Ascending aorta (tissue), 2 donors: ENCODE data around the gene NMNAT2. TPM values are rescaled to one million over a fixed set of nuclear protein-coding genes. Genes with fewer than 3 reads are reported as not detected.

Experiments used
- DNase-seq, 2 donors: peaks; one replicate each; pipeline ENCODE4 v3.0.0-alpha.2; 2019; ENCODE audit warnings: low spot score in 2 of 2
- H3K27ac ChIP-seq, 2 donors: fragments of 200-600 bp; sonication (generic); one replicate each; pipeline ENCODE4 v1.5.1; 2016 to 2017; ENCODE audit warnings: mild to moderate bottlenecking in 1 of 2
- H3K27me3 ChIP-seq: fragments of 200-600 bp; sonication (generic); one replicate; pipeline ENCODE4 v1.5.1; 2017
- H3K36me3 ChIP-seq, 2 donors: fragments of 200-600 bp; sonication (generic); one replicate each; pipeline ENCODE4 v1.5.1; 2016
- H3K4me1 ChIP-seq, 2 donors: fragments of 200-600 bp; sonication (generic); one replicate each; pipeline ENCODE4 v1.5.1; 2016 to 2017; ENCODE audit warnings: mild to moderate bottlenecking in 1 of 2
- H3K4me3 ChIP-seq, 2 donors: fragments of 200-600 bp; sonication (generic); one replicate each; pipeline ENCODE4 v1.5.1; 2016 to 2017; ENCODE audit warnings: mild to moderate bottlenecking in 1 of 2
- H3K9me3 ChIP-seq, 2 donors: fragments of 200-600 bp; sonication (generic); one replicate each; pipeline ENCODE4 v1.5.1; 2016
- CTCF ChIP-seq, 3 experiments: fragments of 200-600 bp in 2 of 3; fragments of 450-650 bp in 1 of 3; sonication (generic) in 2 of 3; IDR thresholded peaks; one replicate each; pipeline ENCODE4 v1.5.1; 2016 to 2019; ENCODE audit warnings: antibody characterized with exemption in 3 of 3, mild to moderate bottlenecking in 1 of 3, moderate library complexity in 1 of 3
- intact Hi-C: fragments of 100-400 bp; cut with DNase I; formaldehyde crosslinking; loops from one replicate; pipeline ENCODE4 v1.15.1; 2023
- total RNA-seq: library from RNA; depleted of rRNA; stranded (reverse); fragments of >200 nt; gene quantifications from one replicate; pipeline ENCODE4 v1.1.0, GENCODE V29; 2016

NMNAT2 gene
- total RNA-seq, 1 donor from 2014 or later = 0.53 TPM

DNA sequence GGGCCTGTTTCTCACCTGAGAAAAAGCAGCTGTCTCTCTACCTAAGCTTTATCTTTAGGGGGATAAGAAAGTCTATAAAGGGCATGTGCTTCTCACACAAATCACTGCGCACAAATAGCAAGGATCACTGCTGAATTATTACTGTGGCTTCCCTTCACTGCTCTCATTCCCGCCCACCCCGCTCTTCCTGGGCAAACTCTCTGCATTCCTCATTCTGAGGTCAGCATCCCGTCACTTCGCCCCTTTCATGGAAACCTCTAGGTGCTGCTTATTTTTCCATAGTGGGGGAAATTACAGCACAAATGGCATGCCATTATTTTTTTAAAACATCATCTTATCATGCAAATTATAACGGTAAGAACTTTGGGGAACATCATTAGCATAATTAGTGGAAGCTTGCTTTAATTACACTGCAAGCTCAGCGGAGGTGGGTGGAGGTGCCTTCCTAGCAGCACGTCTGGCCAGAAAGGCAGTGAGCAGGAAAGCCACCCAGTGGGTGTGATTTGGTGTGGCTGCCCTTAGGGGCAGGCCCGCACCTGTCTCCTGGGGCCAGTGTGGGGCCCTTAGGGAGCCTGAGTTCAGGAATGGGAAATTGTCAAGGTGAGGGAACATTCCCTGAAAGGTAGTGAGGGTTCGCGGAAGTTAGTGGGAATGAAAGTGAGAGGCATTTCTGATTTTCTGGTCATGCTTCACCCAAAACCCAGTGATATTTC, 126.2 kb downstream of the NMNAT2 start:
- peak overlapping the region; percentile 88 to 91 for H3K27ac ChIP-seq
- DNase-seq = peak in 1 of 2 donors; percentile 89

DNA sequence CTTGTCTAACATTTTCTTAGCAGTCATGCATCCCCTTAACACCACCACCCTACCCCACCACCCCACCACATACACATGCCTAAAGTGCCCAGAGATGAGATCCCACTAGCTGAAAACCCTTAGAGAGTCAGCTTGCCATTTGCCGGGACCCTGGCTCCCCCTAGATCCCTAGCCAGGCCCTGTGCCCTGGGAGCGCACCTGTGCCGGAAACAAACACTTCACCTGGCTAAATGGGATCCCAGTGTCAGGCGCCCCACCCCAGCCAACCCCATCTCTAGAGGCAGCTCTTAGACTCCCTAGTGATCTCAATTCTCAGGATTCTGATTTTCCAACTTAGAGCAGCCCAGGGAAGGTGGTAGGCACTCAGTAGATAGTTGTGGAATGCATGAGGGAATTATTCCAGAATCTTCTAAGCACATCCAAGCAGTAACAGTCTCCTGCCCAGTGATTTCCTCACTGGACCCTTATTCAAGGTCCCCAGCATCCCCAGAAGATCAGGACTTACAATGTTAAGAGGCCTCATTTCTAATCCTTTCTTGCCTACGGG, 126.9 kb downstream of the NMNAT2 start:
- peak overlapping the region; percentile 88 to 91 for H3K27ac ChIP-seq
- intact Hi-C loops = no loop called here
- no peaks in the 10 kb centered on the region for H3K27me3 ChIP-seq
- no peaks in the 10 kb centered on the region for H3K36me3 ChIP-seq
- TF ChIP-seq CTCF (IDR thresholded peaks at IDR 0.05) = no peak
- no peak for DNase-seq
- peaks cover 0 to 31% of the 10 kb centered on the region in 2 donors for H3K4me1 ChIP-seq
- H3K4me3 ChIP-seq = no peak overlapping the region
- H3K9me3 ChIP-seq = no peaks in the 10 kb centered on the region

More for the DNA sequence above, 126.2 kb downstream of the NMNAT2 start:
- TF ChIP-seq CTCF (IDR thresholded peaks at IDR 0.05) = no peak
- peaks cover 0 to 30% of the 10 kb centered on the region in 2 donors for H3K4me1 ChIP-seq
- H3K27me3 ChIP-seq = no peaks in the 10 kb centered on the region
- H3K9me3 ChIP-seq = no peaks in the 10 kb centered on the region
- H3K4me3 ChIP-seq = no peak overlapping the region
- intact Hi-C loops = loop anchor here (1.0 kb wide), 1 partner anchor 19 kb away; no protein-coding TSS in a partner anchor
- no peaks in the 10 kb centered on the region for H3K36me3 ChIP-seq

GRCh38 chr1:183290628-183291027, 127.6 kb downstream of the NMNAT2 start:
- no peak for TF ChIP-seq CTCF (IDR thresholded peaks at IDR 0.05)
- no peaks in the 10 kb centered on the region for H3K36me3 ChIP-seq
- peaks cover 0 to 35% of the 10 kb centered on the region in 2 donors for H3K4me1 ChIP-seq
- intact Hi-C loops = no loop called here
- no peaks in the 10 kb centered on the region for H3K9me3 ChIP-seq
- H3K27ac ChIP-seq = peak overlapping the region; percentile 88 to 91
- H3K4me3 ChIP-seq = no peak overlapping the region
- no peak for DNase-seq
- no peaks in the 10 kb centered on the region for H3K27me3 ChIP-seq

GRCh38 chr1:183289051-183289496, 129.1 kb downstream of the NMNAT2 start:
- H3K27ac ChIP-seq = peak overlapping the region; percentile 88 to 91
- H3K9me3 ChIP-seq = no peaks in the 10 kb centered on the region
- DNase-seq = no peak
- no peak overlapping the region for H3K4me3 ChIP-seq
- no peaks in the 10 kb centered on the region for H3K36me3 ChIP-seq
- no peaks in the 10 kb centered on the region for H3K27me3 ChIP-seq
- no peak for TF ChIP-seq CTCF (IDR thresholded peaks at IDR 0.05)
- H3K4me1 ChIP-seq = peaks cover 0 to 35% of the 10 kb centered on the region in 2 donors
- intact Hi-C loops = no loop called here

- no peak for DNase-seq
- Histone ChIP-seq H3K9me3 (no peaks in the 10 kb centered on the region), H3K4me1 (peaks cover 0 to 35% of the 10 kb centered on the region in 2 donors), H3K27ac (peak overlapping the region; percentile 88 to 91), H3K27me3 (no peaks in the 10 kb centered on the region), H3K36me3 (no peaks in the 10 kb centered on the region), H3K4me3 (no peak overlapping the region)
- no peak for TF ChIP-seq CTCF (IDR thresholded peaks at IDR 0.05)
- intact Hi-C loops = no loop called here
These were observed 129.6 kb downstream of the NMNAT2 start for GRCh38 chr1:183288583-183288982.
